Measurements from ENCODE around the gene SLC3A2.

Gene SLC3A2

GRCh38 chr11:62909107-62909894 is 28.6 kb downstream of the SLC3A2 start:
- peak; percentile 73 for TF ChIP-seq CTCF (IDR thresholded peaks at IDR 0.05; ENCODE audit: control insufficient read depth, extremely low read depth, insufficient read depth)
- DNase-seq (ENCODE audit: low read depth): peak; percentile 100
- H3K4me3 ChIP-seq (ENCODE audit: low read depth, low read length): peak overlapping the region; percentile 42

- no peak for TF ChIP-seq CTCF (IDR thresholded peaks at IDR 0.05; ENCODE audit: control insufficient read depth, extremely low read depth, insufficient read depth)
- no peak for DNase-seq (ENCODE audit: low read depth)
- peak overlapping the region; percentile 42; the same call in 1 of the 2 replicates for H3K4me3 ChIP-seq (ENCODE audit: low read depth, low read length)
Measured at GRCh38 chr11:62910141-62910882, 29.6 kb downstream of the SLC3A2 start.

- TF ChIP-seq CTCF (IDR thresholded peaks at IDR 0.05; ENCODE audit: control insufficient read depth, extremely low read depth, insufficient read depth): no peak
- no peak for DNase-seq (ENCODE audit: low read depth)
Measured at GRCh38 chr11:62911137-62912130, 30.7 kb downstream of the SLC3A2 start.

GRCh38 chr11:62912268-62912667 is 31.6 kb downstream of the SLC3A2 start:
- no peak for TF ChIP-seq CTCF (IDR thresholded peaks at IDR 0.05; ENCODE audit: control insufficient read depth, extremely low read depth, insufficient read depth)
- no peak overlapping the region for H3K4me3 ChIP-seq (ENCODE audit: low read depth, low read length)
- DNase-seq (ENCODE audit: low read depth): no peak

More at GRCh38 chr11:62911137-62912130, 30.7 kb downstream of the SLC3A2 start:
- H3K4me3 ChIP-seq (ENCODE audit: low read depth, low read length): no peak overlapping the region

- TF ChIP-seq CTCF (IDR thresholded peaks at IDR 0.05; ENCODE audit: control insufficient read depth, extremely low read depth, insufficient read depth): no peak
Measured at GRCh38 chr11:62914416-62914815, 33.7 kb downstream of the SLC3A2 start.

GRCh38 chr11:62917906-62918502 is 37.3 kb downstream of the SLC3A2 start:
- H3K4me3 ChIP-seq (ENCODE audit: low read depth, low read length): no peak overlapping the region
- DNase-seq (ENCODE audit: low read depth): no peak
- no peak for TF ChIP-seq CTCF (IDR thresholded peaks at IDR 0.05; ENCODE audit: control insufficient read depth, extremely low read depth, insufficient read depth)

More at GRCh38 chr11:62914416-62914815, 33.7 kb downstream of the SLC3A2 start:
- no peak for DNase-seq (ENCODE audit: low read depth)
- no peak overlapping the region for H3K4me3 ChIP-seq (ENCODE audit: low read depth, low read length)

All from LNCaP clone FGC (cell line).